Urothelium cell line (cell line): ENCODE measurements around the gene NT5DC3.

Experiments used
- DNase-seq: peaks from one replicate; pipeline ENCODE4 v3.0.0; 2011; ENCODE audit warnings: low spot score, mixed read lengths
- FAIRE-seq: peaks from 2 replicates; lab custom pipeline; 2011; peaks lifted over from hg19 to GRCh38; lab: Jason Lieb, UNC

NT5DC3 gene

GRCh38 chr12:103840876-103841689, at the start of gene NT5DC3:
Gene NT5DC3 (minus strand): TSS chr12:103841234. CDS start chr12:103841156, 78 bp downstream.
- FAIRE-seq (peak; percentile 62), DNase-seq (peak; percentile 86)

- no peak for FAIRE-seq
Measured at GRCh38 chr12:103887738-103888137, 46.7 kb upstream of the NT5DC3 start.

GRCh38 chr12:103886195-103886797, 45.3 kb upstream of the NT5DC3 start:
- DNase-seq, result no peak
- no peak for FAIRE-seq

More at GRCh38 chr12:103887738-103888137, 46.7 kb upstream of the NT5DC3 start:
- DNase-seq, result no peak

DNA sequence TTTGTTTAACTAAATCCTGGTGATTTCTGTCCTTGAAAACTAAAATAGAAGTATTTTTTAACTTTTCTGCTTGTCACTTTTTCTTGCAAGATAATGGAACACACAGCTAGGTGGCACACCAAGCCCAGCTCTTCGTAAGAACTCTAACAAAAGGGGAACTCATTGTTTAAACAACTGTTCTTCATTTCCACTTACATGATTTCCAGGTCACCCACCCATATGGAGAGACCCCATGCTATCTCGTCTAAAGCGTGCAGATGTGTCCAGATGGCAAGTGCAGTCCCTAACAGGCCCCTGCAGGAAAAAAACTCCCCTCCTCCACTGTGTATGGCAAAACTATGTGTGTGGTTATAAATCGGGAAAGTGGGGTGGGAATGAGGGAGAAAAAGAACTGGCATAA, 43.3 kb upstream of the NT5DC3 start:
- no peak for FAIRE-seq

GRCh38 chr12:103883908-103884307, 42.9 kb upstream of the NT5DC3 start:
- FAIRE-seq (no peak), DNase-seq (no peak)

More for the DNA sequence above, 43.3 kb upstream of the NT5DC3 start:
- no peak for DNase-seq

DNA sequence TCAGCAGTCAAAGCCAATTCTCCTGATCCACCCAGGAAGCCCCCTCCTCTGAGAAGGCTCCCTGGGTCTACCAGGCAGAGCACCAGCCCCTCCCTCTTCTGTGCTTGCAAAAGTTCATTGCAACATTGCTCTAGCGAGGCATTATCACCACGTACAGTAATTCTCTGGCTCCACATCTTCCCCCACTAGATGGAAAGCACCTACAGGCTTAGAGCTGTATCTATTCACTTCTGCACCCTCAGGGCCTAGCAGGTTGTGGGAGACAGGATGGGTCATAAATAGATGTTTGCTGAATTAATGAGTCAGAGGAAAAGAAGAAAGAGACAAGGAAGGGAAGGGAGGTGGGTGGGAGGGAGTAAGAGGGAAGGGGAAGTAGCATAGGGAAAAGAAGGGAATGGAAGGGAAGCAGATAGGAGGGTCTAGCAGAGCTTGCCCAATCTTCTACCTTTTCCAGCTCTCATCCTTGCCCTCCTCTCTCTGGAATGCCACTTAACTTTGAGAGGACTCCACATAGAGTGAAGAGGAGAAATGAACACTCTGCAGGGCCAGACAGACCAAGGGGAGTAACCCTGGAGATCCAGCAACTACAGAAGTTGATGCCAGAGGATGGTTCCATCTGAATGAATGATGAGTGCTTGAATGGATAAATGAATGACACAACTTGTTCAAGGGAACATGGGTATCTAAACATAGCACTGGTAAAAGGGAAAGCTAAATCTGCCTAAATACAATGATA, 42.0 kb upstream of the NT5DC3 start:
- DNase-seq (no peak), FAIRE-seq (no peak)

DNA sequence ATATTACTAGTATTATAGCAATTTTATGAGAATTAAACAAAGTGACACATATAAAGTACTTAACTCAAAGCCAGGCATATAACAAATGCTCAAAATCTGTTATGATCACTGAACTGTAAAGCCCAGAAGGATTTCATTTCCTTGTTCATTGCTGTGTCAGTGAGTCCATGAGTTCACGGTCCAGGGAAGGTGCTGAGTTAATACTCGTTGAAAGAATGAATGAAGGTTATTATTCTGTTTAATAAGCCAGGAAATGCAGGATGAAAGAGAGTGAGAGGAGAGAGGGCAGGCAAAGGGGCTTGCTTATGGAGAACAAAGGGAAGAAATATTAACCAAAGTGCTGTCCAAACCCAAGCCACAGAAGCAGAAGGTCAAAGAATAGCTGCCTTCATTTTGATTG, 40.2 kb upstream of the NT5DC3 start:
- no peak for FAIRE-seq
- DNase-seq, result no peak

- FAIRE-seq (no peak), DNase-seq (no peak)
Measured at GRCh38 chr12:103880299-103881142, 39.5 kb upstream of the NT5DC3 start.

GRCh38 chr12:103879878-103880277, 38.8 kb upstream of the NT5DC3 start:
- FAIRE-seq (no peak), DNase-seq (no peak)

DNA sequence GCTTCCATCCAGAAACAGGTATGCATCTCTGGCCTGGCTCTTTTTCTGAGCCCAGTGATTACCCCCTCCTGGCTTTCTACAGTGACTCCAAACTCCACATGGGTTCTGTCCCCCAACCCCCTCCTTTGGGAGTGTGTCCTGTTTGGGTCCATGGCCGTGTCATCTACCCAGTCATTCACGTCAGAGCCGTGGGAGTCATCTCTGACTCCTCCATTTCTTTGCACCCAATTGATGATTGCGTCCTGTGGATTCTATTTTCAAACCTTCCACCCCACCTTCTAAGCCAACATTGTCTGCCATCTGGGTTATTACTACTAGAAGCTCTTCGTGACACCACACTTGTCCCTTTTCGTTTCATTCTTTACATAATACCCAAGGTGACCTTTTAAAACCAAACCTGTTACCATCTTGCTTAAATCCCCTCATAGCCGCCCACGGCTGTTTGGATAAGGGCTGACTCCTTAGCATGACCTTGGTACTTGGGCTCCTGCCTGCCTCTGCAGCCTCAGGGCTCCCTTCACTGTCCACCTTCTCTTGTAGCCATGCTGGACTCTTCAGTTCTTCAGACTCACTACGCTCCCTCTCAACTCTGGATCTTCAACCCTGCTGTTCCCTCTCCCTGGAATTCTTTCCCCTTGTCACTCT, 38.1 kb upstream of the NT5DC3 start:
- no peak for FAIRE-seq
- DNase-seq, result no peak

- FAIRE-seq (no peak), DNase-seq (peak; percentile 70)
Measured at GRCh38 chr12:103877934-103878510, 37.0 kb upstream of the NT5DC3 start.

- no peak for DNase-seq
- no peak for FAIRE-seq
Measured at GRCh38 chr12:103877288-103877687, 36.3 kb upstream of the NT5DC3 start.

DNA sequence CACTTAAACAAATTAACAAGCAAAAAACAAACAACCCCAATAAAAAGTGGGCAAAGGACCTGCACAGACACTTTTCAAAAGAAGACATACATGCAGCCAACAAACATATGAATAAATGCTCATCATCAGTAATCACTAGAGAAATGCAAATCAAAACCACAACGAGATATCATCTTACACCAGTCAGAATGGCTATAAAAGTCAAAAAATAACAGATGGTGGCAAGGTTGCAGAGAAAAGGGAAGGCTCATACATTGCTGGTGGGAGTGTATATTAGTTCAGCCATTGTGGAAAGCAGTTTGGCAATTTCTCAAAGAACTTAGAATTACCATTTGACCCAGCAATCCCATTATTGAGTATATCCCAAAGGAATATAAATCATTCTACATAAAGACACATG, 34.6 kb upstream of the NT5DC3 start:
- DNase-seq (no peak), FAIRE-seq (no peak)

- DNase-seq, result no peak
- FAIRE-seq, result no peak
Measured at GRCh38 chr12:103868215-103868614, 27.2 kb upstream of the NT5DC3 start.

- FAIRE-seq (no peak), DNase-seq (no peak)
Measured at GRCh38 chr12:103865151-103865730, 24.2 kb upstream of the NT5DC3 start.

GRCh38 chr12:103864710-103865109, 23.7 kb upstream of the NT5DC3 start:
- no peak for FAIRE-seq
- no peak for DNase-seq

- no peak for FAIRE-seq
- DNase-seq, result peak; percentile 82
Measured at GRCh38 chr12:103858953-103859601, 18.0 kb upstream of the NT5DC3 start.

DNA sequence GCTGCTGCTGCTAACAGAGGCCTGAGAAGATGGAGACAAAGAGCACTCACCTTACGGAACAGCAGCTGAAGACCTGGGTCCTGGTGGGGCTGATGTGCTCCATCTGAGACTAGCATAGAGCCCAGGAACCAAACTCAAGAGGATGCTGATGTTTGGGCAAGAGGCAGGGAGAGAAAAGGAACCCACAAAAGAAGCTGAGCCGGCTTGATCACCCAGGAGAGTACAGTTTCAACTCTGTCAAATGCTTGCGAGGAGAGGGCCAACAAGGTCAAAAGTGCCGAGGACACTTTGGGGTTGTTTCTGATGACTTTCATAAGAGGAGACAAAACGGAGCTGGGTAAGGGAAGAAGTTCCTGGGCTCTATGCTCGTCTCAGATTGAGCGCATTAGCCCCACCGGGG, 17.3 kb upstream of the NT5DC3 start:
- no peak for DNase-seq
- FAIRE-seq, result no peak

GRCh38 chr12:103857164-103857563, 16.1 kb upstream of the NT5DC3 start:
- DNase-seq (no peak), FAIRE-seq (no peak)
